NOMO-1 (cell line): Measurements from ENCODE around the gene JPH4.

Experiments used
- DNase-seq, 2 experiments: peaks; one replicate each; lab custom pipeline; 2025; ENCODE audit not compliant: unreplicated experiment in 2 of 2; lab: John Stamatoyannopoulos, UW

JPH4 gene

GRCh38 chr14:23580948-23581281 is 2.3 kb upstream of the JPH4 start:
- no peak for DNase-seq

- no peak for DNase-seq
Measured at GRCh38 chr14:23580152-23580926, 1.7 kb upstream of the JPH4 start.

GRCh38 chr14:23579739-23580138 is 1.1 kb upstream of the JPH4 start:
- no peak for DNase-seq

GRCh38 chr14:23579311-23579630 is 681 bp upstream of the JPH4 start:
- no peak for DNase-seq

- no peak for DNase-seq
Measured at GRCh38 chr14:23577710-23578392, 739 bp downstream of the JPH4 start.

GRCh38 chr14:23577004-23577681 is 1.4 kb downstream of the JPH4 start:
- no peak for DNase-seq

GRCh38 chr14:23573384-23574015 is 5.1 kb downstream of the JPH4 start:
- no peak for DNase-seq

GRCh38 chr14:23572836-23573235 is 5.8 kb downstream of the JPH4 start:
- peak; percentile 54 to 68 for DNase-seq

- no peak for DNase-seq
Measured at GRCh38 chr14:23572524-23572828, 6.1 kb downstream of the JPH4 start.

- DNase-seq: no peak
Measured at GRCh38 chr14:23571701-23572523, 6.7 kb downstream of the JPH4 start.

GRCh38 chr14:23570806-23571483 is 7.6 kb downstream of the JPH4 start:
- DNase-seq: no peak

- DNase-seq: no peak
Measured at GRCh38 chr14:23569443-23570151, 9.0 kb downstream of the JPH4 start.

- DNase-seq: peak in 1 of 2 experiments; percentile 20
Measured at GRCh38 chr14:23568600-23569331, 9.8 kb downstream of the JPH4 start.

- no peak for DNase-seq
Measured at GRCh38 chr14:23568021-23568599, 10.5 kb downstream of the JPH4 start.

GRCh38 chr14:23567186-23568020 is 11.2 kb downstream of the JPH4 start, which contains the start of gene AP1G2:
TSS of gene AP1G2 (minus strand) at chr14:23567791. CDS start at chr14:23567314, 477 bp downstream.
- peak; percentile 78 to 85 for DNase-seq

GRCh38 chr14:23566778-23567185 is 11.8 kb downstream of the JPH4 start:
- no peak for DNase-seq

GRCh38 chr14:23566112-23566777 is 12.3 kb downstream of the JPH4 start:
- no peak for DNase-seq
